ENCODE results near the gene EYS. TPM values are rescaled to one million over a fixed set of nuclear protein-coding genes. Genes with fewer than 3 reads are reported as not detected.

EYS gene
- polyA plus RNA-seq, 1 experiment: not detected

DNA sequence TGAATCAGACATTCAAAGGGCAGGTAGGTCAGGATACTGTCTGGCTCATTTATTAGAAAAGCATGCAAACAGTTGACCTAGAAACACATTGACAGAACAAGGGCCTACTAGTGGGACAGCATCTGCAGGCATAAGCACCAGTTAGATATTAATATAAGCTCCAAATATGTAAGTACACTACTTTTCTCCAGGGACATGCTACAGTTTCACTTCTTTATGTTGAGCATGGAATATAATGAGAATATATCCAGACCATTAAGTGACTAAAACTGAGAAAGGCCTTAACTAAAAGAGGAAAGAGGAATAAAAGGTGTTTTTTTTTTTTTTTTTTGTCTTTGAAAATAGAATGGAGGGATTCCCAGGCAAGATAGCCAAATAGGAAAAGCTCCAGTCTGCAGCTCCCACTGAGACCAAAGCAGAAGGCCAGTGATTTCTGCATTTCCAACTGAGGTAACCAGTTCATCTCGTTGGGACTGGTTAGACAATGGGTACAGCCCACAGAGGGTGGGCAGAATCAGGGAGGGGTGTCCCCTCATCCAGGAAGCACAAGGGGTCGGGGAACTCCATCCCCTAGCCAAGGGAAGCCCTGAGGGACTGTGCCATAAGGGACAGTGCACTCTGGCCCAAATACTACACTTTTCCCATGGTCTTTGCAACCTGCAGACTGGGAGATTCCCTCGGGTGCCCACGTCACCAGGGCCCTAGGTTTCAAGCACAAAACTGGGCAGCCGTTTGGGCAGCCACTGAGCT lies 1819.8 kb downstream of the EYS start:
- ChIA-PET POLR2A (no interaction called here), CTCF (no interaction called here)
- DNase-seq (ENCODE audit: low read depth, low spot score): no peak
- TF ChIP-seq, protein P1, sequence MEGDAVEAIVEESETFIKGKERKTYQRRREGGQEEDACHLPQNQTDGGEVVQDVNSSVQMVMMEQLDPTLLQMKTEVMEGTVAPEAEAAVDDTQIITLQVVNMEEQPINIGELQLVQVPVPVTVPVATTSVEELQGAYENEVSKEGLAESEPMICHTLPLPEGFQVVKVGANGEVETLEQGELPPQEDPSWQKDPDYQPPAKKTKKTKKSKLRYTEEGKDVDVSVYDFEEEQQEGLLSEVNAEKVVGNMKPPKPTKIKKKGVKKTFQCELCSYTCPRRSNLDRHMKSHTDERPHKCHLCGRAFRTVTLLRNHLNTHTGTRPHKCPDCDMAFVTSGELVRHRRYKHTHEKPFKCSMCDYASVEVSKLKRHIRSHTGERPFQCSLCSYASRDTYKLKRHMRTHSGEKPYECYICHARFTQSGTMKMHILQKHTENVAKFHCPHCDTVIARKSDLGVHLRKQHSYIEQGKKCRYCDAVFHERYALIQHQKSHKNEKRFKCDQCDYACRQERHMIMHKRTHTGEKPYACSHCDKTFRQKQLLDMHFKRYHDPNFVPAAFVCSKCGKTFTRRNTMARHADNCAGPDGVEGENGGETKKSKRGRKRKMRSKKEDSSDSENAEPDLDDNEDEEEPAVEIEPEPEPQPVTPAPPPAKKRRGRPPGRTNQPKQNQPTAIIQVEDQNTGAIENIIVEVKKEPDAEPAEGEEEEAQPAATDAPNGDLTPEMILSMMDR (IDR thresholded peaks at IDR 0.05; ENCODE audit: low read depth, low read length): no peak
- Histone ChIP-seq H3K4me3 (ENCODE audit: low read depth, low read length) (no peak overlapping the region), H3K27ac (ENCODE audit: low read depth, low read length) (no peak overlapping the region), H3K9me3 (ENCODE audit: control insufficient read depth, insufficient read depth, low read length) (peaks cover 6% of the 10 kb centered on the region; the same call in 1 of the 2 replicates), H3K27me3 (ENCODE audit: control insufficient read depth, insufficient read depth, low read length) (no peaks in the 10 kb centered on the region)

DNA sequence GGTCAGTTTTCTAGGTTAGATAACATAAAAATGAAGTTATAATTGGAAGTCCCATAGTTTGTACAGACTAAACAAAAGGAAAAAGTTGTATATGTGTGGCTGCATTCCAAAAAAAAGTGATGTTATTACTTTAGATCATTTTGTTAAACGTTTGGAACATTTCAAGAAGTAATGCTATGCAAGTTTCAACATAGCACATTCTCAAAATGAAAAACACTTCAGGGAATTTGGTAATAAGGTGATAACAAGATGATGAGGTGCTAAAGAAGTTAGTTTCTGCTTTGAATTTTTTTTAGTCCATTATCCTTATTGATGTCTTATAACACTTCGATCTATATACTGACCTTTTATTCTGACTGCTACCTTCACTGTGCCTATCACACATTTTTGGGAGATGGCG lies 1820.7 kb downstream of the EYS start:
- Histone ChIP-seq H3K4me3 (ENCODE audit: low read depth, low read length) (no peak overlapping the region), H3K27ac (ENCODE audit: low read depth, low read length) (no peak overlapping the region), H3K27me3 (ENCODE audit: control insufficient read depth, insufficient read depth, low read length) (no peaks in the 10 kb centered on the region), H3K9me3 (ENCODE audit: control insufficient read depth, insufficient read depth, low read length) (peaks cover 6% of the 10 kb centered on the region; the same call in 1 of the 2 replicates)
- CTCF ChIA-PET: no interaction called here
- POLR2A ChIA-PET: no interaction called here
- no peak for DNase-seq (ENCODE audit: low read depth, low spot score)
- TF ChIP-seq, protein P1 (IDR thresholded peaks at IDR 0.05; ENCODE audit: low read depth, low read length): no peak

DNA sequence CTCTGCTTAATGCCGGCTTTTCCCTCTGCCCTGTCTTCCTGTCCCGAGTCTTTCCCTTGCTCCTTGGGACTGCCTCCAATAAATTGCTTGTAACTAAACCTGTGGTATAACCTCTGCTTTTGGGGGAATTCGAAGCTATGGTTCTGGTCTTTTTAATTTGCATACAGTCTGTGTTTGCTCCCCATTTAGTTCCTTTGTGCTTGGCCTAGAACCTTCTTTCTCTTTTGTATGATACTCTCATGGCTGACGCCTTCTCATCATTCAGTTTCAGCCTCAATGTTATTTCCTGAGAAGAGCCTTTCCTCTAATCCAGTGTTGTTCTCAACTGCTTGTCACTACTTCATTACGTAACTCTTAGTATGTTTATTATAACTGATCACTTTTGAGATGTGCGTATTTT lies 1823.4 kb downstream of the EYS start:
- DNase-seq (ENCODE audit: low read depth, low spot score): no peak
- CTCF ChIA-PET: no interaction called here
- Histone ChIP-seq H3K9me3 (ENCODE audit: control insufficient read depth, insufficient read depth, low read length) (peaks cover 10% of the 10 kb centered on the region), H3K27me3 (ENCODE audit: control insufficient read depth, insufficient read depth, low read length) (no peaks in the 10 kb centered on the region), H3K4me3 (ENCODE audit: low read depth, low read length) (no peak overlapping the region), H3K27ac (ENCODE audit: low read depth, low read length) (no peak overlapping the region)
- TF ChIP-seq, protein P1 (IDR thresholded peaks at IDR 0.05; ENCODE audit: low read depth, low read length): no peak
- POLR2A ChIA-PET: no interaction called here

DNA sequence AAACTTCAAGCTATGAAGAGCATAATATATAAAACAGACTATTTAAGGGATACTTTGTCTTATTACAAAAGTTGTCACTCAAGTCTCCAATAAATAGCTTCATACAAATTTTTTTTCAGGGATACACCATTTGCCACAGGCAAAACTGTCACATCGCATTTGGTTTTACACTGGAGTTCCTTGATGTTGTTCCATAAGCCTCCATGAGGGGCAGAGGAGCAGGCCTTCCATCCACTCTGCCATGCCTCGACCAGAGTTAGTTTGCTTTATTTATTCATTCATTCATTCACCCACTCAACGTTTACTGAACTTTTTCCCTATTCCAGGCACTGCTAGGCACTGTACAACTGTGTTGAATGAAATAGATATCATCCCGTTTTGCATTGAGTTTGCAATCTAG lies 1824.8 kb downstream of the EYS start:
- ChIA-PET CTCF (interaction anchor here (0.6 to 0.7 kb wide), 2 partner anchors 17 to 130 kb away, joined by 3 read pairs; no protein-coding TSS in a partner anchor), POLR2A (no interaction called here)
- DNase-seq (ENCODE audit: low read depth, low spot score): no peak
- TF ChIP-seq, protein P1 (IDR thresholded peaks at IDR 0.05; ENCODE audit: low read depth, low read length): peak; percentile 43
- H3K4me3 ChIP-seq (ENCODE audit: low read depth, low read length): no peak overlapping the region
- H3K9me3 ChIP-seq (ENCODE audit: control insufficient read depth, insufficient read depth, low read length): peaks cover 8% of the 10 kb centered on the region
- no peak overlapping the region for H3K27ac ChIP-seq (ENCODE audit: low read depth, low read length)
- no peaks in the 10 kb centered on the region for H3K27me3 ChIP-seq (ENCODE audit: control insufficient read depth, insufficient read depth, low read length)

DNA sequence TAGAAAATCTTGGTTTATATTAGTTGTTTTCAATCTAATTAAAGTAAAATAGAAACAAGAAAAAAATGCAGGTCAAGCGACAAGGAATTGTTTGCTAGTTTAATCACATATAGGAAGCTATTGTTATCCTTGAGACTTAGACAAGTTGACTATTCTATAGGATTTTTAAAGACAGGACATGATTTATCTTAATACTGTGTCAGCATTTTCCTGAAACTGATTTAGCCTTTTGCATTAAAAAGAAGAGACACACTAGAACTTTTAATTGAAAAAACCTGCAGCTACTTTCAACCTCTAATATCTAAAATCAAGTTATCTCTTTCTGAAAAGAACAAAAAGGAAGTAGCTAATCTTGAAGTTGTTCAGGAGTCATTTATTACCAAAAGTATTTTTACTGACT lies 1825.2 kb downstream of the EYS start:
- CTCF ChIA-PET: interaction anchor here (0.7 kb wide), 1 partner anchor 17 kb away, joined by 3 read pairs; no protein-coding TSS in a partner anchor
- TF ChIP-seq, protein P1 (IDR thresholded peaks at IDR 0.05; ENCODE audit: low read depth, low read length): no peak
- no peaks in the 10 kb centered on the region for H3K27me3 ChIP-seq (ENCODE audit: control insufficient read depth, insufficient read depth, low read length)
- H3K9me3 ChIP-seq (ENCODE audit: control insufficient read depth, insufficient read depth, low read length): peaks cover 8% of the 10 kb centered on the region
- POLR2A ChIA-PET: no interaction called here
- H3K27ac ChIP-seq (ENCODE audit: low read depth, low read length): no peak overlapping the region
- DNase-seq (ENCODE audit: low read depth, low spot score): no peak
- no peak overlapping the region for H3K4me3 ChIP-seq (ENCODE audit: low read depth, low read length)

Measured in AG04450 (cell line).